HCT116 (cell line): ENCODE measurements around the gene OGN. TPM values are rescaled to one million over a fixed set of nuclear protein-coding genes. Genes with fewer than 3 reads are reported as not detected.
A peak's percentile ranks its signal among the peaks of the same experiment; 100 is the strongest.

Source experiments
- ATAC-seq: fragments of 200-7000 bp; cut with Tn5 transposase; 2 replicates; pipeline ENCODE4 v1.9.1; 2020; ENCODE audit warnings: mild to moderate bottlenecking, moderate library complexity
- BruUV-seq: library from RNA; stranded (reverse); fragments of 400-500 nt; replicated peaks from 2 replicates; lab custom pipeline; 2021; lab: Mats Ljungman, UMichigan
- CTCF ChIA-PET: fragments of 300-600 bp; sonication (Branson Sonifier 250); formaldehyde crosslinking; loops from one replicate; lab custom pipeline; 2021; ENCODE audit warnings: antibody characterized with exemption; lab: Charles Lee
- POLR2A ChIA-PET: fragments of 300-600, 350-600 bp; sonication (Branson Sonifier 250); formaldehyde crosslinking; loops from one replicate; lab custom pipeline; 2021; ENCODE audit warnings: antibody characterized with exemption; lab: Charles Lee
- RAD21 ChIA-PET, 2 experiments: fragments of 300-600 bp; sonication (Branson Sonifier 250); formaldehyde crosslinking; loops; one replicate each; lab custom pipeline; 2023; ENCODE audit warnings: low total read pairs in 2 of 2; ENCODE audit not compliant: uncharacterized antibody in 2 of 2, unreplicated experiment in 2 of 2, low non-redundant PET in 1 of 2; lab: Charles Lee
- DNase-seq: peaks from one replicate; pipeline ENCODE4 v3.0.0-alpha.2; 2010; ENCODE audit warnings: low read depth, low spot score
- H2AFZ ChIP-seq: fragments of 200-600 bp; shearing (Covaris generic), sonication (generic); 2 replicates; pipeline ENCODE4 v1.6.1; 2017; ENCODE audit warnings: low read depth, mixed run types, mixed read lengths, antibody characterized with exemption, low read length; ENCODE audit not compliant: poor library complexity, severe bottlenecking
- H3K27ac ChIP-seq: 2 replicates; pipeline ENCODE4 v1.5.1; 2012; ENCODE audit warnings: low read depth, low read length
- H3K27me3 ChIP-seq: fragments of 200-600 bp; sonication (generic); 2 replicates; pipeline ENCODE4 v1.6.1; 2016; ENCODE audit warnings: mixed run types, low read length, mixed read lengths; ENCODE audit not compliant: insufficient read depth
- H3K36me3 ChIP-seq, 2 experiments: fragments of 200-500 bp in 1 of 2; fragments of 200-600 bp in 1 of 2; sonication (Bioruptor generic) in 1 of 2; sonication (generic) in 1 of 2; 2 replicates each; pipeline versions ENCODE4 v1.5.1 to v1.6.1; 2014 to 2016; ENCODE audit warnings: low read length in 2 of 2, inconsistent platforms in 1 of 2, mixed read lengths in 1 of 2, mixed run types in 1 of 2; ENCODE audit not compliant: insufficient read depth in 2 of 2, control insufficient read depth in 1 of 2
- H3K4me1 ChIP-seq, 2 experiments: fragments of 200-600 bp in 1 of 2; sonication (generic) in 1 of 2; 2 replicates each; pipeline versions ENCODE4 v1.5.1 to v1.6.1; 2012 to 2017; ENCODE audit warnings: low read length in 2 of 2, inconsistent platforms in 1 of 2, mild to moderate bottlenecking in 1 of 2, mixed read lengths in 1 of 2, mixed run types in 1 of 2, moderate library complexity in 1 of 2; ENCODE audit not compliant: insufficient read depth in 2 of 2, control insufficient read depth in 1 of 2
- H3K4me2 ChIP-seq: fragments of 200-600 bp; sonication (generic); 2 replicates; pipeline ENCODE4 v1.6.1; 2017; ENCODE audit warnings: mixed run types, low read length, mixed read lengths
- H3K4me3 ChIP-seq, 2 experiments: fragments of 200-600 bp in 1 of 2; sonication (generic) in 1 of 2; replicated peaks in 1 of 2; 2 replicates each; pipeline ENCODE4 v1.5.1; 2011 to 2016; ENCODE audit warnings: low read length in 2 of 2, control low read depth in 1 of 2, low read depth in 1 of 2, mild to moderate bottlenecking in 1 of 2, mixed read lengths in 1 of 2, mixed run types in 1 of 2
- H3K79me2 ChIP-seq: fragments of 200-600 bp; sonication (generic); 2 replicates; pipeline ENCODE4 v1.6.1; 2017; ENCODE audit warnings: mild to moderate bottlenecking, mixed run types, low read length, moderate library complexity, mixed read lengths; ENCODE audit not compliant: insufficient read depth
- H3K9ac ChIP-seq: fragments of 200-600 bp; sonication (generic); 2 replicates; pipeline ENCODE4 v1.6.1; 2016; ENCODE audit warnings: low read length, mixed read lengths
- H3K9me2 ChIP-seq: fragments of 200-600 bp; sonication (generic), shearing (Covaris generic); 2 replicates; pipeline ENCODE4 v1.6.1; 2017; ENCODE audit warnings: mixed run types, mild to moderate bottlenecking, moderate library complexity; ENCODE audit not compliant: insufficient read depth
- H3K9me3 ChIP-seq, 2 experiments: fragments of 200-500 bp in 1 of 2; fragments of 200-600 bp in 1 of 2; sonication (Bioruptor generic) in 1 of 2; sonication (generic) in 1 of 2; 2 replicates each; pipeline ENCODE4 v1.6.1; 2014 to 2017; ENCODE audit warnings: low read length in 2 of 2, mixed read lengths in 2 of 2, inconsistent platforms in 1 of 2, low read depth in 1 of 2, mild to moderate bottlenecking in 1 of 2, mixed run types in 1 of 2, moderate library complexity in 1 of 2; ENCODE audit not compliant: control insufficient read depth in 1 of 2, insufficient read depth in 1 of 2
- H4K20me1 ChIP-seq: fragments of 200-600 bp; sonication (generic), shearing (Covaris generic); 2 replicates; pipeline ENCODE4 v1.6.1; 2017; ENCODE audit warnings: mixed run types, mild to moderate bottlenecking, moderate library complexity; ENCODE audit not compliant: insufficient read depth
- CEBPB ChIP-seq: IDR thresholded peaks from 2 replicates; pipeline ENCODE4 v1.6.1; 2012; ENCODE audit warnings: low read depth
- EGR1 ChIP-seq: IDR thresholded peaks from 2 replicates; pipeline ENCODE4 v1.6.1; 2012; ENCODE audit warnings: low read depth
- EZH2 ChIP-seq: fragments of 200-600 bp; sonication (generic); IDR thresholded peaks from 2 replicates; pipeline ENCODE4 v1.6.1; 2017; ENCODE audit warnings: antibody characterized with exemption, mixed run types
- EZH2phosphoT487 ChIP-seq: fragments of 200-600 bp; IDR thresholded peaks from 2 replicates; pipeline ENCODE4 v1.6.1; 2018; ENCODE audit warnings: antibody characterized with exemption, borderline replicate concordance
- FOSL1 ChIP-seq: IDR thresholded peaks from 2 replicates; pipeline ENCODE4 v1.6.1; 2012; ENCODE audit warnings: low read depth
- JUND ChIP-seq: IDR thresholded peaks from 2 replicates; pipeline ENCODE4 v1.6.1; 2012
- POLR2AphosphoS5 ChIP-seq: IDR thresholded peaks from 2 replicates; pipeline ENCODE4 v1.6.1; 2011; ENCODE audit warnings: mild to moderate bottlenecking, low read depth, low read length, moderate library complexity
- RAD21 ChIP-seq: IDR thresholded peaks from 2 replicates; pipeline ENCODE4 v1.6.1; 2012; ENCODE audit warnings: low read depth, mild to moderate bottlenecking
- REST ChIP-seq: IDR thresholded peaks from 2 replicates; pipeline ENCODE4 v1.6.1; 2012; ENCODE audit warnings: low read depth
- intact Hi-C: fragments of 100-400 bp; cut with micrococcal nuclease; formaldehyde crosslinking; loops from 2 replicates; pipeline ENCODE4 v1.10.0; 2022
- total RNA-seq: library from RNA; stranded (reverse); gene quantifications from one replicate; pipeline ENCODE4 v1.2.1, GENCODE V29; 2021; ENCODE audit not compliant: unreplicated experiment

Gene OGN
- total RNA-seq, 1 experiment from 2014 or later: 0.15 TPM

GRCh38 chr9:92385953-92386352 is 18.4 kb downstream of the OGN start:
- H3K4me2 ChIP-seq: no peak overlapping the region
- CTCF ChIA-PET: no interaction called here
- H3K27me3 ChIP-seq: no peaks in the 10 kb centered on the region
- H3K36me3 ChIP-seq: no peaks in the 10 kb centered on the region
- no peak for ATAC-seq
- TF ChIP-seq EZH2phosphoT487 (no peak), POLR2AphosphoS5 (no peak), JUND (no peak), CEBPB (peak; percentile 37; the same call in 1 of the 2 replicates), RAD21 (no peak), EZH2 (no peak), FOSL1 (no peak)
- no peaks in the 10 kb centered on the region for H4K20me1 ChIP-seq
- no peaks in the 10 kb centered on the region for H3K79me2 ChIP-seq
- peak; percentile 2 for DNase-seq
- intact Hi-C loops: no loop called here
- no peak overlapping the region for H3K4me3 ChIP-seq
- no peak overlapping the region for H3K9ac ChIP-seq
- RAD21 ChIA-PET: no interaction called here
- no peaks in the 10 kb centered on the region for H3K9me2 ChIP-seq
- H3K27ac ChIP-seq: no peak overlapping the region
- H3K9me3 ChIP-seq: no peaks in the 10 kb centered on the region
- POLR2A ChIA-PET: no interaction called here
- H2AFZ ChIP-seq: no peak overlapping the region
- peaks cover 0 to 5% of the 10 kb centered on the region in 2 experiments; a peak in 1 of 4 replicates for H3K4me1 ChIP-seq
- BruUV-seq: no TSS peak

GRCh38 chr9:92385477-92385876 is 18.9 kb downstream of the OGN start:
- ChIA-PET POLR2A (no interaction called here), CTCF (no interaction called here), RAD21 (no interaction called here)
- no peak overlapping the region for H3K4me2 ChIP-seq
- peaks cover 0 to 5% of the 10 kb centered on the region in 2 experiments; a peak in 1 of 4 replicates for H3K4me1 ChIP-seq
- H4K20me1 ChIP-seq: no peaks in the 10 kb centered on the region
- ATAC-seq (no peak), DNase-seq (no peak)
- H3K79me2 ChIP-seq: no peaks in the 10 kb centered on the region
- intact Hi-C loops: no loop called here
- H3K9ac ChIP-seq: no peak overlapping the region
- no peaks in the 10 kb centered on the region for H3K9me2 ChIP-seq
- H3K36me3 ChIP-seq: no peaks in the 10 kb centered on the region
- BruUV-seq: no TSS peak
- H3K27ac ChIP-seq: no peak overlapping the region
- no peaks in the 10 kb centered on the region for H3K27me3 ChIP-seq
- no peak overlapping the region for H3K4me3 ChIP-seq
- H3K9me3 ChIP-seq: no peaks in the 10 kb centered on the region
- no peak overlapping the region for H2AFZ ChIP-seq
- TF ChIP-seq REST (no peak), FOSL1 (no peak), POLR2AphosphoS5 (no peak), EGR1 (no peak), RAD21 (no peak)
- TF ChIP-seq, all 23 proteins: peak for 0
